Measurements from ENCODE around the gene NRXN3.
"Not testable (repeated sequence)": the region's sequence is repeated elsewhere in the genome, so short reads cannot be mapped to it uniquely, and the experiment has no call there.

Gene NRXN3

GRCh38 chr14:78501909-78502308, 331.7 kb downstream of the NRXN3 start:
- no peak for DNase-seq

DNA sequence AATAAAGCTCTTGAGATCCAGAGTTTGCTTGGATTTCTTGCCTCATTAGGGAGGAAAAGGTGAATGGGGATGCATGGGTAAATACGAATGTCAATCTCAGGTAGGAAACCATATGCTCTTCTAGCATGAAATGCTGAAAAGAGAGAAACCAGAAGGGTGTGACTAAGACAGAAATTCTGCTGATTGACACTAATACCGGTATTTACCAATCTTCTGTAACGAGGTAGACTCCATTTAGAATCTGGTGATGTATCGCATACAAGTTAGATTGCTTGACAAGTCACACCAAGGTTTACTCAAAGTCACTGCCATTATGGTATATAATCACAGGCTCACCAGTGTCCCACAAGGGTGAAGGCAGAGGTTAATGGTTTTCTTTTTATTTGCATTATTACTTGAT, 337.9 kb downstream of the NRXN3 start:
- DNase-seq: no peak

- no peak for DNase-seq
Measured at GRCh38 chr14:78509516-78509915, 339.3 kb downstream of the NRXN3 start.

GRCh38 chr14:78512021-78512420, 341.8 kb downstream of the NRXN3 start:
- DNase-seq: no peak

- no peak for DNase-seq
Measured at GRCh38 chr14:78519863-78520262, 349.7 kb downstream of the NRXN3 start.

DNA sequence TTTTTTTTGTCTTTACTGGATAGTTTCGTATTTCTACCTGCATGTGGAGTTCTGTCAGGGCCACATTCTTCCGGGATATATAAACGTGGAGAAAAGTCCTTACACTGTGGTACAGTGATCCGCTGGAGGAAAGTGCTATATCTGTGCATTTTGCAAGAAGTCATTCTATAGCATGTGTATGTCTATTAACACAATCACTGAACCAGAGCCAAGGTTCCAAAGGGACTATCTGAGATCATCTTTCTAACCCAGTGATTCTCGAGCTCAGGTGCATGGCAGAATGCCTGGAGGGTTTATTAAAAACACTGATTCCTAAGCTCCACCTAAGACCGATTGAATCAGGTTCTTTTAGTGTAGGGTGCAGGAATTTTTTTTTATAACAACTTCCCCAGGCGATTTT, 354.0 kb downstream of the NRXN3 start:
- no peak for DNase-seq

DNA sequence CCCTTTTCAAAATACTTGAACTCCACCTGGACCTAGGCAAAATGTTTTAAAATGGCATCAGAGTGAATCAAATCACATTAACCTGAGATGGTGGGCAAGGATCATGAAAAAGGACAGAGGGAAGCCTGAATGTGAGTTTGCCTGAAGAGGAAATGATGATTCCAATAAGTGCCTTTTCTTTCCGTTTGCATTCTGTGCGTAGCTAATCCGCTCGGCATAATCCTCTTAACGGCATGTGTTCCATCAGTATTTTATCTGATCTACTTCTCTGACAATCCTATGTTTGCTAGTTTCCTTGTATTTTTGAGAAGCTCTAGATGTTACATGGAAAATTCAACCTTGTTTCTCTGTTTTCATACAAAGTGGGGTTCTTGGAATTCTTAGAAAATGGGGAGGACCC, 354.6 kb downstream of the NRXN3 start:
- DNase-seq: no peak

DNA sequence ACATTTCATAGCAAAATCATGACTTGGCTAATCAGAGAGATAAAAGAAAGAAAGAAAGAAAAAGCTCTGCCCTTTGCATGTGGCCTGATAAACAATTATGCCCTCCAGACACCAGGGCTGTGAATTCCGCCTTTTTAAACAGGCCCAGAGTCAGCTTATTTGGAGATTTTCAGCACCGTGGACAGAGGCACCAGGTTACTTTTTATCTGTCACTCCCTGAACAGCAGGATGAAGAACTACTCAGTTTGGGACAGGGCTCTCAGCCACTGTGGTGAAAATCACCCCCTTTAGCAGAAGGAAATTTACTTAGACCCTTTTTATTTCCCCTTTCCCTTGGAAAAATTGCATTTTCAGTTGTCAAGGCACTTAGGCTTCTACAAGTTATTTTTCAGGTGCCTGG, 359.9 kb downstream of the NRXN3 start:
- DNase-seq: no peak

GRCh38 chr14:78534141-78534540, 364.0 kb downstream of the NRXN3 start:
- DNase-seq: no peak

- DNase-seq: no peak
Measured at GRCh38 chr14:78535041-78535440, 364.9 kb downstream of the NRXN3 start.

DNA sequence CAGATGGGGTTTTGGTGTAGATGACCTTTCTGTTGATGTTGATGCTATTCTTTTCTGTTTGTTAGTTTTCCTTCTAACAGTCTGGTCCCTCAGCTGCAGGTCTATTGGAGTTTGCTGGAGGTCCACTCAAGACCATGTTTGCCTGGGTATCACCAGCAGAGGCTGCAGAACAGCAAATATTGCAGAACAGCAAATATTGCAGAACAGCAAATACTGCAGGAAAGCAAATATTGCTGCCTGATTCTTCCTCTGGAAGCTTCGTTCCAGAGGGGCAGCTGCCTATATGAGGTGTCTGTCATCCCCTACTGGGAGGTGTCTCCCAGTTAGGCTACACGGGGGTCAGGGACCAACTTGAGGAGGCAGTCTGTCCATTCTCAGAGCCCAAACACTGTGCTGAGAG, 371.6 kb downstream of the NRXN3 start:
- not testable (repeated sequence) for DNase-seq

DNA sequence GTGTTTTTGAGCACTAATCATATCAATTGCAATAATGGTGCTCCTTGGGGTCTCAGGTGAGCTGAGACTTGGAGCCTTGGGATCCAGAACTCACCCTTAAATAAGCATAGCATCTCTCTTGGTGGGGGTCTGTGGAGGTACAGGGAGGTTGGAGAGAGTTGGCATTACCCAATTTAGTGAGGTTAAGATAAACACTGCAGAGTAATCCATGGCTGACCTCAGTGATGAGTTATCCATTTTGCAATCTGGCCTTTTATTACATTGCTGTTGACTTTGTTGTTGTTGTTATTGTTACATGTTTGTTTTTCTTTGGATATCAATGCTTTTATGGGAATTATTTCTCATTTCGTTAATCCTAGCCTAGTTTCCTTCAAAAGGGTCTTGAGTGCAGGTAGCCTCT, 373.3 kb downstream of the NRXN3 start:
- DNase-seq: no peak

DNA sequence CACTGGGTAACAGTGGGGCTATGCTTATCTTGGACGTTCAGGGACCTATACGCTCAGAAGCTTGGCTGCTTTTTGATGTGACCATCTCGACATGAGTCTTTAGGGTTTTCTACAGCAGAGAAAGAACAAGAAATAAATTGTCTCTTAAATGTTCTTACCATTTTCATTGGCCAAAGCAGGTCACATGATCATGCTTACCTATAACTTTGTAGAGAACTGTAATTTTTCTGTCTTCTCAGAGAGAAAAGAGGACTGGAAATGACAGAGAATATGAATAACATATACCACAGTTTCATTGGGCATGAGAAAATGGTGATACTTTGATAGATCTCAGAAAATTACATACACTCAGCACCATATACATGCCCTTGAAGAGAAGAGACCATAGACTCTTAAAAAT, 390.9 kb downstream of the NRXN3 start:
- DNase-seq: no peak

- peak; percentile 68 to 83 for DNase-seq
Measured at GRCh38 chr14:78566026-78566858, 396.1 kb downstream of the NRXN3 start.

GRCh38 chr14:78566859-78567172, 396.6 kb downstream of the NRXN3 start:
- DNase-seq: no peak

- DNase-seq: no peak
Measured at GRCh38 chr14:78567343-78567742, 397.2 kb downstream of the NRXN3 start.

GRCh38 chr14:78573736-78574135, 403.6 kb downstream of the NRXN3 start:
- not testable (repeated sequence) for DNase-seq

DNA sequence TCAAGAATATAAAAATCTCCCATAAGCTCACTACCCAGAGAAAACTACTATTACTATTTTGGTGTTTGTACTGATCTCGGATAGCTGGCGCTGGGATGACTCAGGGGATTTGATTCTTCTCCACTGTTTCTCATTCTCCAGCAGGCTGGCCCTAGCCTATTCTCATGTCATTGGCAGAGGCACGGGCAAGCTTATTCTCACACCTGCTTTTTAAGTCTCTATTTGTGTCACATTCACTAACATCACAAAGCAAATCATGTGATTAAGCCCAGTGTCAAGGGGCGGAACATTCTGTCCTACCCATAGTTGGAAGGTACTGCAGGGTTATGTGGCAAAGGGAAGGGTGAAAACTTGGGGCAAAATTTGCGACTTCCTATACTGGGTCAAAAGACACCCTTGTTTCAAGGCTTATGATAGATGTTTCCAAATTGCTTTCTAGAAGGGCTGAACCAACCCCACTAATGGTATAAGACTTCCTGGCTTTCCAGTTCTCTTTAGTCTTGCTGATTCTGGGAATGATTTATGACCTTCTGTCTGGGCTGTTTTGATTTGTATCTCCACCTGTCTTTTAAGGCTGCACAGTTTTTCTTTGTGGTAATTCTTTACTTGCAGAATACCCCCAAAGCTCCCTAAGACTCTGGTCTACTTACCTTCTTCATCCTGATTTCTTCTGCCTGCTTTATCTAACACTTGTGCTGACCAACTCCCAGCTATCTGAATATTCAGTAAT, 406.4 kb downstream of the NRXN3 start:
- no peak for DNase-seq

DNA sequence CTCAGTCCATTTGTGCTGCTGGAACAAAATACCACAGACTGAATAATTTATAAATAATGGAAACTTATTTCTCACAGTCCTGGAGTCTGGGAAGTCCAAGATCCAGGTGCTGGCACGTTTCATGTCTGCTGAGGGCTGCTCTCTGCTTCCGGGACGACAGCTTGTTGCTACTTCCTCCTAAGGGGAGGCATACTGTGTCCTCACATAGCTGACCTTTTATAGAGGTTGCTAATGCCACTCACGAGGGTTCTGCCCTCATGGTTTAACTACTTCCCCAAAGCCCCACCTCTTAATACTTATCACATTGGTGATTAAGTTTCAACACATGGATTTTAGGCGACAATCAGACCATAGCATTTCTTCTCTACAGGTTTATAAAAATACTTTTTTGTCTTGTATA, 411.1 kb downstream of the NRXN3 start:
- no peak for DNase-seq

DNA sequence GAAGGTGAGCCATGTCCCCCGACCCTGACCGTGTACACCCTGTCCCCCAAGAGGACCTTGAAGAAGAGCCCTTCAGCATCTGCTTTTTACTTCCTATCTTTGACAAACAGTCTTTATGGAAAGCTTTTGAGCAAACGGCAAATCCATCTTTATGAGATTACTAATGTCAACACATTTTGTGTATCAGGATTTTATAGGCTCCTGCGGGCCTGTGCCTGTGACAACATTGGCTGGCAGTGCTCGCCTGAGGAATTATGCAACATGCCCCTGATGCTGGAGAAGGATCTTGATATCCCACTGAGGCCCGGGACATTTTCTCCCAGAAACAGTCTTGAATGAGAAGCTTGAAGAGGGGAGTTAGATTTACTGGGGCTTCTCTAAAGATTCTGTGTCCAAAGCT, 416.5 kb downstream of the NRXN3 start:
- no peak for DNase-seq

- no peak for DNase-seq
Measured at GRCh38 chr14:78588906-78589305, 418.7 kb downstream of the NRXN3 start.

GRCh38 chr14:78592616-78593219, 422.5 kb downstream of the NRXN3 start:
- no peak for DNase-seq

- no peak for DNase-seq
Measured at GRCh38 chr14:78593949-78594348, 423.8 kb downstream of the NRXN3 start.

DNA sequence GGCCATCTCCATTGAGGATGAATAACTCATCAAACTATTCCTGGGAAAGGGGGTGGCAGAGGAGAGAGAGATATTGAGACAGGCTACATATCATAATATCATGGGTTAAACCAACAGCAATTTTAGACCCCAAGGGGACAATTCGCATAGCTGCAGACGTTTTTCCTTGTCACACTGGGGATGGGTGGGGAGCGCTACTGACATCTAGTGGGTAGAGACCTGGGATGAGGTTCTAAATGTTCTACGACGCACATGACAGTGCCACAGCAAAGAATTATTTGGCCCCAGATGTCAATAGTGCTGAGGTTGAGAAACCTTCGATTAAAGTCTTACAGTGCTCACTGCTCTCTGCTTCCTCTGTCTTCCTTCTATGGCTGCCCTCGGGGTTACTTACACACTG, 425.6 kb downstream of the NRXN3 start:
- DNase-seq: peak in 1 of 2 experiments; percentile 43

All from NCI-H446 (cell line).